Right renal cortex interstitium (tissue), 3 donors: ENCODE results near the gene TMEM94. TPM values are rescaled to one million over a fixed set of nuclear protein-coding genes. Genes with fewer than 3 reads are reported as not detected.
A peak's percentile ranks its signal among the peaks of the same experiment; 100 is the strongest.
"Not testable (repeated sequence)": the region's sequence is repeated elsewhere in the genome, so short reads cannot be mapped to it uniquely, and the experiment has no call there.

ENCODE experiments used
- DNase-seq, 3 donors: peaks; one replicate each; pipeline ENCODE4 v3.0.0-alpha.2; 2013; ENCODE audit warnings: low read depth in 3 of 3, low spot score in 2 of 3
- polyA plus RNA-seq, 3 donors: library from polyadenylated mRNA; unstranded; fragments of 120-200 nt; gene quantifications; one replicate each; pipeline ENCODE4 v1.2.1, GENCODE V29; 2013; ENCODE audit not compliant: insufficient read length in 3 of 3

Gene TMEM94
- polyA plus RNA-seq: 10 to 100 TPM; 79.0 to 91.0 (median 80.9) TPM

DNA sequence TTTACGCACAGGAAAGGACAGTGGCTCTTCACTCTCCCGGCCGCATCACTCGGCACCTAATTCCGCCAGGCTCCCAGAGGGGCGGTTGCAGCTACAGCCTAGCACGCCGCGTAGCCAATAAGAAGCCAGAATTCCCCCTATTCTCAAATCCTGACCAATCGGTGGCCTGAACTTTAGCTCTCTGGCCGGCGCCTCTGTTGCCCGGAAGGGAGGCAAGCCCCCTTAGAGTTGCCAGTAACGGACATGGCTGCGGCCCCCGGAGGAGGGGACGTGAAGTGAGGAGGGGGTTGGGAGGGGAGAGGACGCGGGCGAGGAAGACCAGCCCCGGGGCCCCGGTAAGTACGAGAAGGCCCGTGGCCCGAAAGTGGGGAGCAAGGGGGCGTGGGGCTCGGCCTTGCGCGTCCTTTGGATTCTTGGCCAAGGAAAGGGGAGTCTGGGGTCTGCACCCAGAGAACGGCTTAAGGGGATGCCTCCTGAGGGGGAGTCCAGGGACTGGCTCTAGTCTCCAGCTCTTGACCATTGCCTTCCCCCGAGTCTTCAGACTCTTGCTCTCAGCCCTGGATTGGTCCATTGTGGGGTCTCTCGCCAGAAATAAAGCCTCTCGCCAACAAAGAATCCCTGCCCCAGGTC is at the start of gene TMEM94:
Gene TMEM94, plus strand, starts transcription at position 219 of the 630 bp plus-strand sequence. CDS start 15,271 bp downstream, outside the sequence.
- peak; percentile 94 to 97 (median 97) for DNase-seq

DNA sequence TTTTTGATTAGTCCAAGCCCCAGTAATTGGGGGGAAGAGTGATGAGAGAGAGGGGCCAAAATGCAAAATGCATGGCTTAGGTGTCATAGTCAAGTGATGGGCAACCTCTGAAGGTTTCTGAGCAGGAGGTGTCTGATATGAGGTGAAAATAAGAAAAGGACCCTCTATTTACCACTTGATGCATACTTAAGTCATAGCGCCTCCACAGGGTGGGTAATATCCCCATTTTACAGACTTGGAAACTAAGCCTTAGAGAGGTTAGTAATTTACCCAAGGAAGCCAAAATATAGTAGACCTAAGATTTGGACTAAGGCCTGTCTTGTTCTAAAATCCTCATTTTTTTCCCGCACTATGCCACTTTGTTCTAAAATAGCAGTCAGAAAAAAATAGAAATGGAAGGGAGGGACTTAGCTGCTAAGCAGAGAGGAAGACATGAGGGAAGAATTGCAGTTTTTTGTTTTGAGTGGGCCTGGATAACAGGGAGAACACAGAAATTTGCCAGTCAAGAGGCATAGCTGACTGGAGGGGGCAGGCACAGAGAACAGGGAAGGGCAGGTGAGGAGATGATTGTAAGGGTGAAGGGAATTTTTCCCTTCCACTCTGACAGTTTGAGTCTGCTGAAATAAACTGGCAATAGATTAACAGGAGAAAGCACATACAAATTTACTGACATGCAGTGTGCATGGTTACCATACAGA is 48.6 kb upstream of the TMEM94 start:
- no peak for DNase-seq

DNA sequence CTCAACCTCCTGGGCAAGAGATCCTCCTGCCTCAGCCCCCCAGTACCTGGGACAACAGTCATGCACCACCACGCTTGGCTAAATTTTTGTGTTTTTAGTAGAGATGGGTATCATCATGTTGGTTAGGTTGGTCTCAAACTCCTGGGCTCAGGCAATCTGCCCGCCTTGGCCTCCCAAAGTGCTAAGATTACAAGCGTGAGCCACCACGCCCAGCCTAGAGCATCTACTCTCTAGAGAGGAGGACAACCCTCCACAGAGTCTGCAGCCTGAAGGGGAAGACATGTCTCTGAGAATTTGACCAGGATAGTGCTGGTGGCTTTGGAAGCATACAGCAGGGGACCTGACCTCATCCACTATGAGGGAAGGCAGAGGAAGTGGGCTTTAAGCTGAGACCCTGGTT is 46.3 kb upstream of the TMEM94 start:
- DNase-seq: no peak

DNA sequence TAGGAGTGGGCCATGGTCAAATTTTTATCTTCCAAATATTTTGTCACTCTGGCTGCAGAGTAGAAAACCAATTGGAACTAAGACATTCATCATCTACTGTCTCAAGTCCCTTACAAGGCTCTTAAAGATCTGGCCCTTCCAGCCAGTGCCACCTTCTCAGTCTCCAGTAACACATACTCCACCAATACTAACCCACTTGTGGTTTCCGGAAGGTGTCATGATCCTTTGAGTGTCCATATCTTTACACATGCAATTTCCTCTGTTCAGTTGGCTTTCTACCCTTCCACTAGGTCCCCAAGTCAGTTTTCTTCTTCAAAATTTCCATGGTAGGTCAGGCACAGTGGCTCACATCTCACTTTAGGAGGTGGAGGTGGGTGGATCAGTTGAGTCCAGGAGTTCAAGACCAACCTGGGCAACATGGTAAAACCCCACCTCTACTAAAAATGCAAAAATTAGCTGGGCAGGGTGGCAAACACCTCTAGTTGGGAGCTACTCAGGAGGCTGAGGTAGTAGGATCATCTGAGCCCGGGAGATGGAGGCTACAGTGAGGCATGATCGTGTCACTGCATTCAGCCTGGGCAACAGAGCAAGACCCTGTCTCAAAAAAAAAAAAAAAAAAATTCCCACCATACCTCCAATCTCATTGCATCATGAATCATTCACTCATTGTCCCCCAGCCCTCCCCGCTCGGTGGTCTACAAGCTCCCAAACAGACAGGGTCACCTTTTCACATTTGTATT is 44.9 kb upstream of the TMEM94 start:
- DNase-seq: no peak

DNA sequence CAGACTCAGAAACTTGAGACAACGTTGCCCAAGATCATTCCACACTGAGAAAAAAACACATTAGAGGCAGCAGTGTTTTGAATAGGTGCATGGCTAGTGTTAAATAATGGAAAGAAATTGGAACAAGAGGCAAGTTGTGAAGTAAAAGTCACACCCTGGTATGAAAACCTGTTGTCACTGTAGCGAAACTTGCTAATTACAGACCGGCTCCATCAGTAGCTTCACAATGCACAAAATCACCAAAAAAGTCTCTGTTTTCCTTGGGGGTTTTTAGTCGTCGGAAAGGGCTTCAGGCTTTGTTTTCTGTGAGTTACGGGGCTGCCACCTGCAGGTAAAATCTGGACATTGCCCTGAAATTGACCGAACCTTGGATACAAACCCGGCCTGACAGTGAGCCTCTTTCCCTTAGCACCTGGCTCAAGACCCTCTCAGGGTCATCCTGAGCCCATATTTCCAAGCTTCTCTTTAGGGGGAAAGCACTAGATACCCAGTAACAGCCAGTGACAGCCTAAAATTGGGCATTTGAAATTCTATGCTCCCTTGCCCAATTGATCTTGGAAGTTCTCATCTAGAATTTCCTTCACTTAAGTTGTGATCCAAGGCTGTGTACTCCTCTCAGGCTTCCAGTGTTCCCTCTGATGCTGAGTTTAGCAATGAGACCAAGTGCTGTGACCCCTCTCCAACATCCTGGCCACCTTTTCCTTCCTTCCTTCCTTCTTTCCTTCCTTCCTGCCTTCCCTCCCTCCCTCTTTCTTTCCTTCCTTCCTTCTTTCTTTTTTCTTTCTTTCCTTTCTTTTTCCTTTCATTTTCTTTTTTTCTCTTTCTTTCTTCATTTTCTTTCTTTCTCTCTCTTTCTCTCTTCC is 43.7 kb upstream of the TMEM94 start:
- peak in 1 of 3 donors; percentile 58 for DNase-seq

DNA sequence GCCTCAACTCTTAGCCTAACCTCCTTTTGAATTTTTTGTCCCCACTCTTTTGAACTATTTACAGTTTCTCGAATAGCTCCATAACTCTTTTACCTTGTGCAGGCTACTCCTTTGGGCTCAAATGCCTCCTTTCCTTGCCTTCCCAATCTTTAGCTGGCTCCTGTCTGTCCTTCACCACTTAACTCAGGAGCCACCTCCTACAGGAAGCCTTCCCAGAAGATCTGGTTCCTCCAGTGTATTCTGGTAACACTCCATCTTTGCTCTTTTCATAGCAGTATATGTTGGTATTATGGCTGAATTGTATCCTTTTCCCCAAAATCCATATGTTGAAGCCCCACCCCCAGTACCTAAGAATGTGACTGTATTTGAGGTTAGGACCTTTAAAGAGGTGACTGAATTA is 41.9 kb upstream of the TMEM94 start:
- DNase-seq: no peak

DNA sequence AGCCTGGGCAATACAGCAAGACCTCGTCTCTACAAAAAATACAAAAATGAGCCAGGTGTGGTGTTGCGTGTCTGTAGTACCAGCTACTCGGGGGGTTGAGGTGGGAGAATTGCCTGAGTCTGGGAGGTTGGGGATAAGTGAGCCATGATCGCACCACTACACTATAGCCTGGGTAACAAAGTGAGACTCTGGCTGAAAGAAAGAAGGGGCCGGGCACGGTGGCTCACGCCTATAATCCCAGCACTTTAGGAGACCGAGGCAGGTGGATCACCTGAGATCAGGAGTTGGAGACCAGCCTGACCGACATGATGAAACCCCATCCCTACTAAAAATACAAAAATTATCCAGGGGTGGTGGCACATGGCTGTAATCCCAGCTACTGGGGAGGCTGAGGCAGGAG is 40.4 kb upstream of the TMEM94 start:
- no peak for DNase-seq

DNA sequence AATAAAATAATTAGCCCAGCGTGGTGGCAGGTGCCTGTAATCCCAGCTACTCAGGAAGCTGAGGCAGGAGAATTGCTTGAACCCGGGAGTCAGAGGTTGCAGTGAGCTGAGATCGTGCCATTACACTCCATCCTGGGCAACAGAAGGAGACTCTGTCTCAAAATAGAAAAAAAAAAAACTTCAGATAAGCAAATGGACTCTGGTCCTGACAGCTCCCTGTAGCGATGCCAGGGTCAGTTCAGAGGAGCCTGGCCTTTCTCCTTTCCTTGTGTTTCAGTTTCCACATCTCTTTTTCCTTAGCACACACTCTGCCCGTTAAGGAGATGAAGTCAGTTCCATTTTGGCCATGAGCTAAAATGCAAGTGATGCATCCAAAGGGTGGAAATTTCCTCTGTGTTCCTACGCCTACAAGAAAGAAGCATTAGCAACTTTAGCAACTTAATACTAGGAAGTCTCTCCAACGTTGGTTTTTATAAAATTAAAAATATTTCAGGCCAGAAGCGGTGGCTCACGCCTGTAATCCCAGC is 39.3 kb upstream of the TMEM94 start:
- DNase-seq: no peak

DNA sequence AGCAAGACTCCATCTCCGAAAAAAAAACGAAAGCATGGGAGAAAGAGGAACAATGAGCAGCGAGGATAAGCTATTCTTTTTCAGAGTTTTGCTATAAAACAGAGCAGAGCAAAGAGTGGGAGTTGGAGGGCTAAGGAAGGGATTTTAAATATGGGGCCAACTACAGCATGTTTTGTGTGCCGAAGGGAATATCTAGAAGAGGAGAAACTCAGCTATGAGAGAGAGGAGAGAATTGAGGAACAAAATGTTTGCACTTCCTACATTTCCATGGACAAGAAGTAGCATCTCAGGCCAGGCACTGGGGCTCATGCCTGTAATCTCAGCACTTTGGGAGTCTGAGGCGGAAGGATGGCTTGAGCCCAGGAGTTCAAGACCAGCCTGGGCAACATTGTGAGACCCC is 37.9 kb upstream of the TMEM94 start:
- DNase-seq: no peak

DNA sequence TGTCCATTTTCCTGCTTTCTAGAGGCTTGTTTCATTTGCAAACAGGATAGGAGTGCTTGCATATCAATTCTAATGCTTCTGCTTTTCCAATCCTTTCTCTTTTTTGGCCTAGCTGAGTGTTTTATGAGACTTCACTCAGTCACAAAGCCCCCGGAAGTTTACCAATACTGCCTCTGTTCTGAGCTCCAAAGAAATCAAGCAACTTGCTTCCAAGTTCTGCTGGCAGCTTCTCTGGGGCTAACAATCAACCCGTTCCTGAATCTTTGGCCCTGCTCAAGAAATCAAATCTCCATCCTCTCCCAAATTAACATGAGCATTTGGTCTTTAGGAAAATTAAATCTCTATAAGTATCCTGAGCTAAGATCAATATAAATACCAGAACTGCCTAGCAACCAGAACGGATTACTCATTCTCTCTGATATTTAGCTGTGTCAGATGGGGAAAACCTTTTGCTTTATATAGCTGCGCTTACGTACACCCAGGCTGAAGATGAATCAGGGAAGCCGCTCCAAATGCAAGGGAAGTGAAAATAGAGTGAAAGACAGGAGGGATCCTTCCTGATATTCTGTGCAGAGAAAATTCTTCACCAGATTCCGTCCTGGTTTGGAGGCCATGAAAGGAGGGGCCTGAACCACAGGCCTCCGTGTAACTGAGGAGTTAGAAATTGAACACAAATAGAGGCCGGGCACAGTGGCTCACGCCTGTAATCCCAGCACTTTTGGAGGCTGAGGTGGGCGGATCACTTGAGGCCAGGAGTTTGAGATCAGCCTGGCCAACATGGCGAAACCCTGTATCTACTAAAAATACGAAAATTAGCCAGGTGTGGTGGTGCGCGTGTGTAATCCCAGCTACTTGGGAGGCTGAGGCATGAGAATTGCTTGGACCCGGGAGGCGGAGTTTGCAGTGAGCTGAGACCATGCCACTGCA is 27.6 kb upstream of the TMEM94 start:
- no peak for DNase-seq

DNA sequence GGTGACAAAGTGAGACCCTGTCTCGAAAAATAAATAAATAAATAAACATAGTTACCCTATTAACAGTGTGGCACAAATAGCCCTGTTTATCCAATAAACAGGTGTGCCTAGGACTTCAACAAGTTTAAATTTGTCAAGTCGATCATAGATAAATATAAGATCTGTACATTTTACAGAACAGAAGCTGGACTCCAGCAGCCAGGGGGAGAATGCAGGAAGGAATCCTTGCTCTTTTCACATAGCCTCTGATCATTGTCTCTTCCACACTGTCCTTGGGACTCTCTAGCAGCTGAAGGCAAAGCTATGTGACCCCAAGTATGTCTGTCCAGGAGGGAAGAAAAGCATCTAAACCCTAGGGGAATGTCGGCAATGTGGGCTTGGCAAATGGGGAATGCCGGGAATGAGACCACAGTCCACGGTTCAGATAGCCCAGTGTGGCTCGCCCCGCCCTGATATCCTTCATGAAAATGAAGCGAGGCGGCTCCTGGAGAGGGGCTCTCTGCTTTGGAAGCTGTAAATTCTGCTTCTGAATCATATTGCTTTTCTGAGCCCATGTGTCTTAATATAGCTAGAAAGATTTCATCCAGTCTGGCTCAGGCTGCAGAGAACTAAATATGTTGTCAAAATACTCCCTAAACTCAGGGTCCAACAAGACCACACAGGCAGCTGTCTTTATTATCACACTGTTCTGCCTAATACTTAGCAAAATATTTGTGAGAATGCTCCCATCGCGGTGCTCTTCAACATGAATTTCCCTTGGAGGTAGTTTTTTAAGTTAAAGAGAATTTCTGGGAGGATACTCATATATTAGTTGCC is 26.1 kb upstream of the TMEM94 start:
- peak in 1 of 3 donors; percentile 38 for DNase-seq

DNA sequence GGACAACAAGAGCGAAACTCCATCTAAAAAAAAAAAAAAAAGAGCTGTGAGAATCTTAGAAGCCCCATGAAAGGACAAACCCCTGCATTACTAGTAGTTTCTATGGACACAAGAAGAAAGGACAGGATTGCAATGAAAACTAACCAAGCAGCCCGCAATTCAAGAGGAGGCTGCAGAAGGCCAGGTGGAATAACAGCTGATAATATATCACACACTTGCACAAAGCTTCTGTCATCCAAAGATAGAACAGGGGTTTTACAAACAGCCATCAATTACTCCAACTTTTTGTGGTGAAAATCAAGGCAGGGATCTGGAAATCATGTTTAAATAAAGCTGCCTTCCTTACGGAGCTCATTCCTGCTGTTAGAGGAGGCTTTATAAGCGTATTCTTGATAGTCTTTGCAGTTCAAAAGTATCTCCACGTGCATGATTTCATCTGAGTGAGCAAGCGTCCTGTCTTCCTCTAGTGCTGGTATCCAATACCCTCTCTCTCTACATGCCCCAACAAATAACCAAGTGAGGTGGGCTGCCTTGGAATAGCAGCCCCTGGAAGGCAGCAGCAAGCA is 23.1 kb upstream of the TMEM94 start:
- DNase-seq: no peak

DNA sequence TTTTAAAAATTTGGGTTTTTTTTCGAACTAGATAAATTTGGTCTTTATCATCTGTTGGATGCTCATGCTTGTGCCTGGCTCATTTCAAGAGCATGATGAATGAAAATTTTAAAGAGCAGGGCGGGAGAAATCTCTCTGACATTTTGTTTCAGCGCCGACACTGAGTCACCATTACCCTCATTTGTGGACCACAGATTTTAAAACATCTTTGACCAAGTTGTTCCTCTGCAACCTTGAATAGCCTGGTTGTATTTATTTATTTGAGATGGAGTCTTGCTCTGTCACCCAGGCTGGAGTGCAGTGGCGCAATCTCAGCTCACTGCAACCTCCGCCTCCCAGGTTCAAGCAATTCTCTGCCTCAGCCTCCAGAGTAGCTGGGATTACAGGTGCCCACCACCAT is 22.0 kb upstream of the TMEM94 start:
- DNase-seq: not testable (repeated sequence)

DNA sequence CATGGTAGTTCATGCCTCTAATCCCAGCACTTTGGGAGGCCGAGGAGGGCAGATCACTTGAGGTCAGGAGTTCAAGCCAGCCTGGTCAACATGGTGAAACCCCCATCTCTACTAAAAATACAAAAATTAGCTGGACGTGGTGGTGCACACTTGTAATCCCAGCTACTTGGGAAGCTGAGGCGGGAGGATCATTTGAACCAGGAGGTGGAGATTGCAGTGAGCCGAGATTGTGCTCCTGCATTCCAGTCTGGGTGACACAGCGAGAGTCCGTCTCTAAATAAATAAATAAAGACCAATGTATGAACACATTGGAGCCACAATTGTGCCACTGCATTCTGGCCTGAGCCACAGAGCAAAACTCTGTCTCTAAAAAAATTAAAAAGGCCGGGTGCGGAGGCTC is 19.0 kb upstream of the TMEM94 start:
- DNase-seq: not testable (repeated sequence)

DNA sequence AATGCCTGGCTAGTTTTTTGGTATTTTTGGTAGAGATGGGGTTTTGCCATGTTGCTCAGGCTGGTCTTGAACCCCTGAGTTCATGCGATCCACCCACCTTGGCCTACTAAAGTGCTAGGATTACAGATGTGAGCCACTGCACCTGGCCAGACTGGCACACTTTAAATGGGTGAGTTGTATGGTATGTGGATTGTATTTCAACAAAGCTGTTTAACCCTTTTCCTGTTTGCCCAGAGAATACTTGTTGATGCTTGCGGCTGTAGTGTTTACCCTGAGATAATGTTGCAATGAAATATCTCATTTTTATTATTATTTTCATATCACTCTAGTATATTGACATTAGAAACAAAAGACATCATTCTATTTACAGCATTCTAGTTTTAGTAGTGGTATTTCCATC is 17.1 kb upstream of the TMEM94 start:
- no peak for DNase-seq

DNA sequence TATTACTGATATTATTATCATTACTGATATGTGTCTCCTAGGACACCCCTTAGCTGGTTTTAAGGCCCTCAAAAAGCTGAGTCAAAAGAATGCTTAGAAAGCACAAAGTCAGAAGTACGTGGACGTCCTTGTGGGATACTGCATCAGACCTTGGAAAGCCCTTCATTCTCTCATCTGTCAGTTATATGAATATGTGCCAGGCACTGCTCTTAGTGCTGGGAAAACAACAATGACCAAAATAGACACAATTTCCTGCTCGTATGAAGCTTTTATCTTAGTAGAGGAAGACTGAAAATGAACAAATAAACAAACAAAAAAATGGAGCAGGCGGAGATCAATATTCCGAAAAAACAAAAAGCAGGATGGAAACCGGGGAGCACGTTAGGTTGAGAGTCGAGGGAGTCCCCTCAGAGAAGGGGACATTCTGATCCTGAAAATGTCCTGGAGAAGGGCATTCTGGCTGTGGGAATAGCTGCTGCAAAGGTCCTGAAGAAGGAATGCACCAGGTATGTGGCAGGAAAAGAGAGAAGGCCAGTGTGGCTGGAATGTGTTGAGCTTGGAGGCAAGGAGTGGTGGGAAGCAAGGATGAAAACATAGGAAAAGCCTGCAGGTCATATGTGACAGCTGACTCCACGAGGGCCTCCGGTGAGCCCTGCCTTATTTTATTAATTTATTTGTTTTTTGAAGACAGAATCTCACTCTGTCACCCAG is 15.5 kb upstream of the TMEM94 start:
- DNase-seq: no peak
